ENCODE results near the gene HTR3D. TPM values are rescaled to one million over a fixed set of nuclear protein-coding genes. Genes with fewer than 3 reads are reported as not detected.

Gene HTR3D
- total and polyA plus RNA-seq, 4 donors = not detected

- H3K4me1 ChIP-seq (ENCODE audit: control insufficient read depth in 5 of 5, insufficient read depth in 5 of 5, low read length in 5 of 5) = no peaks in the 10 kb centered on the region
- H3K9me3 ChIP-seq (ENCODE audit: control insufficient read depth in 4 of 4, insufficient read depth in 3 of 4, low read length in 3 of 4) = no peaks in the 10 kb centered on the region
- H3K4me3 ChIP-seq = no peak overlapping the region
- WGBS, 2 donors = 82 to 96% methylated on average over 4 of the region's 4 CpGs
- no peak for ATAC-seq (ENCODE audit: insufficient read depth, low FRiP score)
- no peak overlapping the region for H3K9ac ChIP-seq (ENCODE audit: insufficient read depth in 1 of 2, low read length in 2 of 2)
- H3K27ac ChIP-seq (ENCODE audit: low read depth in 1 of 2, low read length in 1 of 2) = no peak overlapping the region
- H3K36me3 ChIP-seq (ENCODE audit: control insufficient read depth in 4 of 4, insufficient read depth in 4 of 4, low read length in 4 of 4) = no peaks in the 10 kb centered on the region
- TF ChIP-seq CTCF (IDR thresholded peaks at IDR 0.05; ENCODE audit: control extremely low read depth, extremely low read depth) = no peak
- DNase-seq = no peak
- peaks cover 0 to 2% (median 0%) of the 10 kb centered on the region in 3 donors for H3K27me3 ChIP-seq (ENCODE audit: control insufficient read depth in 3 of 3, insufficient read depth in 3 of 3, low read length in 2 of 3)
Measured at GRCh38 chr3:184073621-184074020, 42.1 kb downstream of the HTR3D start.

GRCh38 chr3:184075901-184076300, 44.4 kb downstream of the HTR3D start:
- Histone ChIP-seq H3K36me3 (ENCODE audit: control insufficient read depth in 4 of 4, insufficient read depth in 4 of 4, low read length in 4 of 4) (no peaks in the 10 kb centered on the region), H3K9ac (ENCODE audit: insufficient read depth in 1 of 2, low read length in 2 of 2) (no peak overlapping the region), H3K4me3 (no peak overlapping the region), H3K27me3 (ENCODE audit: control insufficient read depth in 3 of 3, insufficient read depth in 3 of 3, low read length in 2 of 3) (peaks cover 0 to 2% (median 0%) of the 10 kb centered on the region in 3 donors), H3K27ac (ENCODE audit: low read depth in 1 of 2, low read length in 1 of 2) (no peak overlapping the region), H3K4me1 (ENCODE audit: control insufficient read depth in 5 of 5, insufficient read depth in 5 of 5, low read length in 5 of 5) (no peaks in the 10 kb centered on the region), H3K9me3 (ENCODE audit: control insufficient read depth in 4 of 4, insufficient read depth in 3 of 4, low read length in 3 of 4) (no peaks in the 10 kb centered on the region)
- DNase-seq (no peak), ATAC-seq (ENCODE audit: insufficient read depth, low FRiP score) (no peak)
- 90 to 93% methylated on average over 6 of the region's 6 CpGs for WGBS, 2 donors
- no peak for TF ChIP-seq CTCF (IDR thresholded peaks at IDR 0.05; ENCODE audit: control extremely low read depth, extremely low read depth)

- WGBS, 2 donors = 76 to 78% methylated on average over 5 of the region's 5 CpGs
- H3K36me3 ChIP-seq (ENCODE audit: control insufficient read depth in 4 of 4, insufficient read depth in 4 of 4, low read length in 4 of 4) = no peaks in the 10 kb centered on the region
- no peak for DNase-seq
- H3K4me1 ChIP-seq (ENCODE audit: control insufficient read depth in 5 of 5, insufficient read depth in 5 of 5, low read length in 5 of 5) = no peaks in the 10 kb centered on the region
- no peak overlapping the region for H3K4me3 ChIP-seq
- H3K9ac ChIP-seq (ENCODE audit: insufficient read depth in 1 of 2, low read length in 2 of 2) = no peak overlapping the region
- peaks cover 0 to 2% (median 0%) of the 10 kb centered on the region in 3 donors for H3K27me3 ChIP-seq (ENCODE audit: control insufficient read depth in 3 of 3, insufficient read depth in 3 of 3, low read length in 2 of 3)
- no peak for ATAC-seq (ENCODE audit: insufficient read depth, low FRiP score)
- H3K27ac ChIP-seq (ENCODE audit: low read depth in 1 of 2, low read length in 1 of 2) = no peak overlapping the region
- no peak for TF ChIP-seq CTCF (IDR thresholded peaks at IDR 0.05; ENCODE audit: control extremely low read depth, extremely low read depth)
- H3K9me3 ChIP-seq (ENCODE audit: control insufficient read depth in 4 of 4, insufficient read depth in 3 of 4, low read length in 3 of 4) = no peaks in the 10 kb centered on the region
Measured at GRCh38 chr3:184077881-184078280, 46.3 kb downstream of the HTR3D start.

- Histone ChIP-seq H3K9me3 (ENCODE audit: control insufficient read depth in 4 of 4, insufficient read depth in 3 of 4, low read length in 3 of 4) (no peaks in the 10 kb centered on the region), H3K27ac (ENCODE audit: low read depth in 1 of 2, low read length in 1 of 2) (no peak overlapping the region), H3K4me1 (ENCODE audit: control insufficient read depth in 5 of 5, insufficient read depth in 5 of 5, low read length in 5 of 5) (no peaks in the 10 kb centered on the region), H3K9ac (ENCODE audit: insufficient read depth in 1 of 2, low read length in 2 of 2) (no peak overlapping the region), H3K36me3 (ENCODE audit: control insufficient read depth in 4 of 4, insufficient read depth in 4 of 4, low read length in 4 of 4) (no peaks in the 10 kb centered on the region), H3K27me3 (ENCODE audit: control insufficient read depth in 3 of 3, insufficient read depth in 3 of 3, low read length in 2 of 3) (peaks cover 0 to 2% (median 0%) of the 10 kb centered on the region in 3 donors), H3K4me3 (no peak overlapping the region)
- ATAC-seq (ENCODE audit: insufficient read depth, low FRiP score) (no peak), DNase-seq (no peak)
- TF ChIP-seq CTCF (IDR thresholded peaks at IDR 0.05; ENCODE audit: control extremely low read depth, extremely low read depth) = no peak
- WGBS, 2 donors = 92 to 93% methylated on average over 3 of the region's 3 CpGs
Measured at GRCh38 chr3:184078851-184079250, 47.3 kb downstream of the HTR3D start.
